ENCODE measurements around the gene CD300LG.

- TF ChIP-seq POLR2A (IDR thresholded peaks at IDR 0.05; ENCODE audit: low read length) (no peak), GATA1 (IDR thresholded peaks at IDR 0.05; ENCODE audit: low read depth, low read length) (no peak)
Measured at GRCh38 chr17:43912635-43913304, 65.8 kb downstream of the CD300LG start.
